ENCODE data around the gene KHDRBS2. TPM values are rescaled to one million over a fixed set of nuclear protein-coding genes. Genes with fewer than 3 reads are reported as not detected.

Gene KHDRBS2
- total and polyA plus RNA-seq, 2 of the 4 experiments (the other 2 are of a cell fraction) = not detected

DNA sequence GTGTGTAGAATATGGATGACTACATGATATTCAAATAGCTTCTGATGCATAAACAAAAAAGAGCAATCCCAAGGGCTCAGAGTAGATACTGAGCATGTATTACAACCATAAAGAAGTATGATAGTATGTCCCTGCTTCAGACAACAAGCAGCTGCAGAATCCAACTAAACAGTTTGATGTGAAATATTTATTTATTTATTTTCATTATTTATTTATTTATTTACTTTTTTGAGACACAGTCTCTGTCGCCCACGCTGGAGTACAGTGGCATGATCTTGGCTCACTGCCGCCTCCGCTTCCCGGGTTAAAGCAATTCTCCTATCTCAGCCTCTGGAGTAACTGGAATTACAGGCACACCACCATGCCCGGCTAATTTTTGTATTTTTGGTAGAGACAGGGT, 384.3 kb downstream of the KHDRBS2 start:
- POLR2A ChIA-PET (ENCODE audit: unreplicated experiment) = no interaction called here
- no peaks in the 10 kb centered on the region for H3K36me3 ChIP-seq (ENCODE audit: control insufficient read depth, insufficient read depth, low read length)
- DNase-seq = no peak
- no peak overlapping the region for H3K4me3 ChIP-seq (ENCODE audit: insufficient read depth, low read depth, low read length)
- no peak overlapping the region for H2AFZ ChIP-seq (replicated peaks; ENCODE audit: low read length, poor library complexity)
- no peak overlapping the region for H3K23ac ChIP-seq (ENCODE audit: low read depth, low read length)
- H3K9ac ChIP-seq (ENCODE audit: low read depth, low read length) = no peak overlapping the region
- WGBS, 2 experiments (ENCODE audit: extremely low coverage in 2 of 2, insufficient read length in 1 of 2) = no CpG with 5 or more reads among the region's 6 CpGs
- no peak for ATAC-seq (ENCODE audit: low read depth)
- no peak overlapping the region for H3K27ac ChIP-seq (ENCODE audit: insufficient read depth, low read length)
- H3K56ac ChIP-seq (ENCODE audit: extremely low read depth, insufficient read depth, low read length) = no peak overlapping the region
- BruUV-seq (replicated peaks) = no TSS peak
- no peak overlapping the region for H2BK15ac ChIP-seq (ENCODE audit: low read depth, low read length)
- H2BK120ac ChIP-seq (ENCODE audit: low read depth, low read length) = no peak overlapping the region
- no peak overlapping the region for H2BK20ac ChIP-seq (ENCODE audit: low read depth, low read length)
- no peaks in the 10 kb centered on the region for H3K27me3 ChIP-seq (ENCODE audit: control insufficient read depth, insufficient read depth, low read length)
- H4K8ac ChIP-seq (ENCODE audit: low read depth in 2 of 2, low read length in 2 of 2) = no peak overlapping the region
- no peak overlapping the region for H2AK9ac ChIP-seq (replicated peaks; ENCODE audit: low read depth, low read length, poor library complexity)
- no peak overlapping the region for H3K4me2 ChIP-seq (ENCODE audit: low read depth, low read length)
- no peaks in the 10 kb centered on the region for H3K9me1 ChIP-seq (ENCODE audit: insufficient read depth, low read length)
- TF ChIP-seq MAFK (IDR thresholded peaks at IDR 0.05; ENCODE audit: low read depth, low read length) = no peak
- TF ChIP-seq FOS (IDR thresholded peaks at IDR 0.05; ENCODE audit: low read depth, low read length) = no peak
- TF ChIP-seq, protein P1, sequence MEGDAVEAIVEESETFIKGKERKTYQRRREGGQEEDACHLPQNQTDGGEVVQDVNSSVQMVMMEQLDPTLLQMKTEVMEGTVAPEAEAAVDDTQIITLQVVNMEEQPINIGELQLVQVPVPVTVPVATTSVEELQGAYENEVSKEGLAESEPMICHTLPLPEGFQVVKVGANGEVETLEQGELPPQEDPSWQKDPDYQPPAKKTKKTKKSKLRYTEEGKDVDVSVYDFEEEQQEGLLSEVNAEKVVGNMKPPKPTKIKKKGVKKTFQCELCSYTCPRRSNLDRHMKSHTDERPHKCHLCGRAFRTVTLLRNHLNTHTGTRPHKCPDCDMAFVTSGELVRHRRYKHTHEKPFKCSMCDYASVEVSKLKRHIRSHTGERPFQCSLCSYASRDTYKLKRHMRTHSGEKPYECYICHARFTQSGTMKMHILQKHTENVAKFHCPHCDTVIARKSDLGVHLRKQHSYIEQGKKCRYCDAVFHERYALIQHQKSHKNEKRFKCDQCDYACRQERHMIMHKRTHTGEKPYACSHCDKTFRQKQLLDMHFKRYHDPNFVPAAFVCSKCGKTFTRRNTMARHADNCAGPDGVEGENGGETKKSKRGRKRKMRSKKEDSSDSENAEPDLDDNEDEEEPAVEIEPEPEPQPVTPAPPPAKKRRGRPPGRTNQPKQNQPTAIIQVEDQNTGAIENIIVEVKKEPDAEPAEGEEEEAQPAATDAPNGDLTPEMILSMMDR (conservative IDR thresholded peaks at IDR 0.05; ENCODE audit: low read depth, low read length) = no peak
- TF ChIP-seq RAD21 (IDR thresholded peaks at IDR 0.05; ENCODE audit: low read length) = no peak
- no peak for TF ChIP-seq RFX5 (IDR thresholded peaks at IDR 0.05; ENCODE audit: low read depth, low read length)
- TF ChIP-seq SMC3 (IDR thresholded peaks at IDR 0.05; ENCODE audit: low read depth, low read length) = no peak
- TF ChIP-seq BHLHE40 (IDR thresholded peaks at IDR 0.05; ENCODE audit: low read depth, low read length) = no peak
- TF ChIP-seq RCOR1 (IDR thresholded peaks at IDR 0.05; ENCODE audit: insufficient replicate concordance, low read length) = no peak
- TF ChIP-seq, protein P2, sequence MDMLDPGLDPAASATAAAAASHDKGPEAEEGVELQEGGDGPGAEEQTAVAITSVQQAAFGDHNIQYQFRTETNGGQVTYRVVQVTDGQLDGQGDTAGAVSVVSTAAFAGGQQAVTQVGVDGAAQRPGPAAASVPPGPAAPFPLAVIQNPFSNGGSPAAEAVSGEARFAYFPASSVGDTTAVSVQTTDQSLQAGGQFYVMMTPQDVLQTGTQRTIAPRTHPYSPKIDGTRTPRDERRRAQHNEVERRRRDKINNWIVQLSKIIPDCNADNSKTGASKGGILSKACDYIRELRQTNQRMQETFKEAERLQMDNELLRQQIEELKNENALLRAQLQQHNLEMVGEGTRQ (IDR thresholded peaks at IDR 0.05; ENCODE audit: low read depth, low read length) = no peak
- TF ChIP-seq, protein P3, sequence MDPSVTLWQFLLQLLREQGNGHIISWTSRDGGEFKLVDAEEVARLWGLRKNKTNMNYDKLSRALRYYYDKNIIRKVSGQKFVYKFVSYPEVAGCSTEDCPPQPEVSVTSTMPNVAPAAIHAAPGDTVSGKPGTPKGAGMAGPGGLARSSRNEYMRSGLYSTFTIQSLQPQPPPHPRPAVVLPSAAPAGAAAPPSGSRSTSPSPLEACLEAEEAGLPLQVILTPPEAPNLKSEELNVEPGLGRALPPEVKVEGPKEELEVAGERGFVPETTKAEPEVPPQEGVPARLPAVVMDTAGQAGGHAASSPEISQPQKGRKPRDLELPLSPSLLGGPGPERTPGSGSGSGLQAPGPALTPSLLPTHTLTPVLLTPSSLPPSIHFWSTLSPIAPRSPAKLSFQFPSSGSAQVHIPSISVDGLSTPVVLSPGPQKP (IDR thresholded peaks at IDR 0.05; ENCODE audit: borderline replicate concordance, low read depth, low read length) = no peak
- TF ChIP-seq POLR2A (IDR thresholded peaks at IDR 0.05; ENCODE audit: low read depth, low read length) = no peak
- TF ChIP-seq CEBPB (IDR thresholded peaks at IDR 0.05; ENCODE audit: low read depth, low read length) = no peak
- no peak for TF ChIP-seq MXI1 (IDR thresholded peaks at IDR 0.05; ENCODE audit: borderline replicate concordance, low read depth, low read length)
- no peak for TF ChIP-seq CHD1 (IDR thresholded peaks at IDR 0.05; ENCODE audit: low read depth, low read length)
- TF ChIP-seq NFE2L2 (IDR thresholded peaks at IDR 0.05; ENCODE audit: low read depth, low read length) = no peak
- no peak for TF ChIP-seq MAZ (IDR thresholded peaks at IDR 0.05; ENCODE audit: borderline replicate concordance, low read depth, low read length)
- H3K79me1 ChIP-seq (ENCODE audit: low read depth in 1 of 2, low read length in 2 of 2) = no peaks in the 10 kb centered on the region
- in situ Hi-C loops (cut with MboI; ENCODE audit: low sequenced_read_pairs) (no loop called here), dilution Hi-C loops (cut with HindIII; ENCODE audit: low sequenced_read_pairs, unreplicated experiment) (no loop called here), intact Hi-C loops (cut with micrococcal nuclease) (no loop called here)
- no peaks in the 10 kb centered on the region for H3K4me1 ChIP-seq (ENCODE audit: control insufficient read depth, insufficient read depth, low read length)
- no peak overlapping the region for H2BK5ac ChIP-seq (ENCODE audit: low read depth, low read length, poor library complexity, severe bottlenecking)
- peaks cover 3% of the 10 kb centered on the region; the same call in 1 of the 2 replicates for H3K9me3 ChIP-seq (ENCODE audit: control insufficient read depth, insufficient read depth, low read length)
- H4K91ac ChIP-seq (ENCODE audit: insufficient read depth, low read depth, low read length) = no peak overlapping the region
- H2AK5ac ChIP-seq (ENCODE audit: low read depth, low read length) = no peak overlapping the region
- no peak overlapping the region for H3K14ac ChIP-seq (replicated peaks; ENCODE audit: low read depth, low read length)
- H3K18ac ChIP-seq (ENCODE audit: low read depth, low read length) = no peak overlapping the region
- no peak overlapping the region for H3K4ac ChIP-seq (ENCODE audit: low read depth, low read length)
- H4K20me1 ChIP-seq (ENCODE audit: insufficient read depth, low read length) = no peaks in the 10 kb centered on the region
- CTCF ChIA-PET = no interaction called here
- H4K5ac ChIP-seq (ENCODE audit: low read depth, low read length) = no peak overlapping the region

Data from IMR-90 (cell line).